Measurements from ENCODE around the gene TM9SF4.

The TM9SF4 gene

GRCh38 chr20:32128167-32128566 lies 18.7 kb downstream of the TM9SF4 start:
- no peak for DNase-seq (ENCODE audit: low read depth in 4 of 4, low spot score in 1 of 4)

GRCh38 chr20:32129863-32130262 lies 20.3 kb downstream of the TM9SF4 start:
- no peak for DNase-seq (ENCODE audit: low read depth in 4 of 4, low spot score in 1 of 4)

- no peak for DNase-seq (ENCODE audit: low read depth in 4 of 4, low spot score in 1 of 4)
Observed at GRCh38 chr20:32130352-32130751, 20.8 kb downstream of the TM9SF4 start.

GRCh38 chr20:32130965-32131364 lies 21.5 kb downstream of the TM9SF4 start:
- no peak for DNase-seq (ENCODE audit: low read depth in 4 of 4, low spot score in 1 of 4)

GRCh38 chr20:32132911-32133549 lies 23.5 kb downstream of the TM9SF4 start:
- DNase-seq (ENCODE audit: low read depth in 4 of 4, low spot score in 1 of 4): no peak

GRCh38 chr20:32134026-32134425 lies 24.5 kb downstream of the TM9SF4 start:
- no peak for DNase-seq (ENCODE audit: low read depth in 4 of 4, low spot score in 1 of 4)

- no peak for DNase-seq (ENCODE audit: low read depth in 4 of 4, low spot score in 1 of 4)
Observed at GRCh38 chr20:32135983-32136515, 26.5 kb downstream of the TM9SF4 start.

- no peak for DNase-seq (ENCODE audit: low read depth in 4 of 4, low spot score in 1 of 4)
Observed at GRCh38 chr20:32138921-32139320, 29.4 kb downstream of the TM9SF4 start.

- DNase-seq (ENCODE audit: low read depth in 4 of 4, low spot score in 1 of 4): no peak
Observed at GRCh38 chr20:32139947-32140346, 30.4 kb downstream of the TM9SF4 start.

GRCh38 chr20:32140603-32141002 lies 31.1 kb downstream of the TM9SF4 start:
- DNase-seq (ENCODE audit: low read depth in 4 of 4, low spot score in 1 of 4): no peak

- no peak for DNase-seq (ENCODE audit: low read depth in 4 of 4, low spot score in 1 of 4)
Observed at GRCh38 chr20:32141465-32141980, 32.0 kb downstream of the TM9SF4 start.

GRCh38 chr20:32142088-32142487 lies 32.6 kb downstream of the TM9SF4 start:
- no peak for DNase-seq (ENCODE audit: low read depth in 4 of 4, low spot score in 1 of 4)

GRCh38 chr20:32142991-32143390 lies 33.5 kb downstream of the TM9SF4 start:
- DNase-seq (ENCODE audit: low read depth in 4 of 4, low spot score in 1 of 4): no peak

- DNase-seq (ENCODE audit: low read depth in 4 of 4, low spot score in 1 of 4): no peak
Observed at GRCh38 chr20:32144898-32145662, 35.6 kb downstream of the TM9SF4 start.

GRCh38 chr20:32149566-32150170 lies 40.2 kb downstream of the TM9SF4 start:
- no peak for DNase-seq (ENCODE audit: low read depth in 4 of 4, low spot score in 1 of 4)

GRCh38 chr20:32150291-32150848 lies 40.9 kb downstream of the TM9SF4 start:
- DNase-seq (ENCODE audit: low read depth in 4 of 4, low spot score in 1 of 4): no peak

- DNase-seq (ENCODE audit: low read depth in 4 of 4, low spot score in 1 of 4): no peak
Observed at GRCh38 chr20:32152421-32153155, 43.1 kb downstream of the TM9SF4 start.

- no peak for DNase-seq (ENCODE audit: low read depth in 4 of 4, low spot score in 1 of 4)
Observed at GRCh38 chr20:32153156-32153665, 43.7 kb downstream of the TM9SF4 start.

GRCh38 chr20:32153771-32154170 lies 44.3 kb downstream of the TM9SF4 start:
- DNase-seq (ENCODE audit: low read depth in 4 of 4, low spot score in 1 of 4): no peak
